Amygdala (tissue), 56 donors: ENCODE measurements around the gene RPL36A.

Source experiments
- DNase-seq, 56 donors: peaks; one replicate each; lab custom pipeline; 2025; lab: John Stamatoyannopoulos, UW

Gene RPL36A

DNA sequence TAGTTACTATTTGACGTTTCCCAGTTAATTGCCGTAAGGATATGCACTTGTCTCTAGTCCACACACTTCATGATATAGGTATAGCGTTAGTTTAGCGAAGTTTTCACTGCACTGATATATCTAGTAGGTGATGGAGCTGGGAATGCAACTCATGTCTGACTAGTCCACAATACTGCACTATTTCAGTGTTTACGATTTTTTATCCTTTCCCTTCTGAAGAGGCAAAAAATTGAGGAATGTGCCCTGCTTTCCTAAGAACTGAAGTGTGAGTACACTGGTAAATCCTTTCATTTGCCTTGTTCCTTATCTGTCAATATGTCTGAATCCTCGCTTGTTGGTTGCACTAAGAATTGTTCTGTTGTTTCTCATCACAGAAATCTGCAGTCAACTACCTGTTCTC lies 1.0 kb downstream of the RPL36A start:
- DNase-seq, result no peak

DNA sequence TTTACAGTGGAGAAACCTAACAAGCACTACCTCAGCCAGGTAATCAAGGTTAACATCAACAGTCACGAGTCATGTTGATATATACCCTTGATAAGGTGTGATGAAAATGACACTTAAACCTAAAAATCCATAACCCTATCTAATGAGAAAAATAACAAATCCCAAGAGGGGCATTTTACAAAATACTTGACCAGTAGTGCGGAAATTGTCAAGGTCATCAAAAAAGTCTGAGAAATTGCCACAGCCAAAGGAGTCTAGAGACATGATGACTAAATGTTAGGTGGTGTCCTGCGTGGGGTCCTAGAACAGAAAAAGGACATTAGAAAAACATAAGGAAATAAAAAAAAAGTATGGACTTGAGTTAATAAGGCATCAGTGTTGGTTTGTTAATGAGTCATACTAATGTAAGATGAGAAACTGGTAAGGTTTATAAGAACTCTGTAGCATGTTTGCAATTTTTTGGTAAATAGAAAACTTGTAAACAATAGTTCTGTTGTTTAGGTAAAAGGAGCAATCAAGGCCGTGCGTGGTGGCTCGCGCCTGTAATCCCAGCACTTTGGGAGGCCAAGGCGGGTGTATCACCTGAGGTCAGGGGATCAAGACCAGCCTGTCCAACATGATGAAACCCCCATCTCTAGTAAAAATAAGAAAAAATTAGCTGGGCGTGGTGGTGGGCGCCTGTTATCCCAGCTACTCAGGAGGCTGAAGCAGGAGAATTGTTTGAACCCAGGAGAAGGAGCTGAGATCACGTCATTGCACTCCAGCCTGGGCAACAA lies 2.9 kb downstream of the RPL36A start:
- DNase-seq, result no peak

DNA sequence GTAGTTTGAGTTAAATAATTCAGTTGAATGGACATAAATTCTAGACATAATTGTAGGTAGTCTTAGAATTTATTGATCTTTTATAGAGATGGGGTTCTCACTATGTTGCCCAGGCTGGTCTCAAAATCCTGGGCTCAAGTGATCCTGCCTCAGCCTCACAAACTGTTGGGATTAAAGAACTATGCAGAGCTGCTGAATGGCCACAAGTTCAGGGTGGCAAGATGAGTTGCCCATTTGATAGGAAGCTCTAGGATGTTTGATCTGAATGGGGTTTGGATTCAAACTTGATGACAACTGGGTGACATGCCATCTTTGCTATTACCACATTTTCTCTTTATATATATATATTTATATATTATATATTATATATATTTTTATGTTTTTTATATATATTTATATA lies 3.6 kb downstream of the RPL36A start:
- DNase-seq, result no peak

GRCh38 chrX:101395789-101396188 lies 5.0 kb downstream of the RPL36A start:
- DNase-seq, result no peak

DNA sequence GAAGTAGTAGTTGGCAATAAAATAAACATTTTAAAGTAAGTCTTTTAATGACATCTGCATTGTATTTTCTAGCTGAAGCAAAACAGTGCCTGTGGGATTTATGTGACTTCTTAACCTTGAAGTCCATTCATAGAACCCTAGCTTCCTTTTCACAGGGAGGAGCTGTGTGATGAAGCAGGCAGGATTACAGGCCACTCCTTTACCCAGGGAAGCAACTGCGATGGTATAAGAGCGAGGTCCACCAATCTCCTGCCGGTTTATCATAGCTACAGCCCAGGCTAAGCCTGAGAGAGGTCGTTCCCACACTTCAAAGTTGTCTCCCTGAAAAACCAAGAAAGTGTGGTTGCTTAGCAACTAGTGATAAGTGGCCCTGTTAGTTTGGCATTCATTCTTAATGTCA lies 7.0 kb downstream of the RPL36A start:
- no peak for DNase-seq

GRCh38 chrX:101398694-101399093 lies 7.9 kb downstream of the RPL36A start:
- DNase-seq, result no peak

- no peak for DNase-seq
Observed at GRCh38 chrX:101399825-101400224, 9.0 kb downstream of the RPL36A start.

DNA sequence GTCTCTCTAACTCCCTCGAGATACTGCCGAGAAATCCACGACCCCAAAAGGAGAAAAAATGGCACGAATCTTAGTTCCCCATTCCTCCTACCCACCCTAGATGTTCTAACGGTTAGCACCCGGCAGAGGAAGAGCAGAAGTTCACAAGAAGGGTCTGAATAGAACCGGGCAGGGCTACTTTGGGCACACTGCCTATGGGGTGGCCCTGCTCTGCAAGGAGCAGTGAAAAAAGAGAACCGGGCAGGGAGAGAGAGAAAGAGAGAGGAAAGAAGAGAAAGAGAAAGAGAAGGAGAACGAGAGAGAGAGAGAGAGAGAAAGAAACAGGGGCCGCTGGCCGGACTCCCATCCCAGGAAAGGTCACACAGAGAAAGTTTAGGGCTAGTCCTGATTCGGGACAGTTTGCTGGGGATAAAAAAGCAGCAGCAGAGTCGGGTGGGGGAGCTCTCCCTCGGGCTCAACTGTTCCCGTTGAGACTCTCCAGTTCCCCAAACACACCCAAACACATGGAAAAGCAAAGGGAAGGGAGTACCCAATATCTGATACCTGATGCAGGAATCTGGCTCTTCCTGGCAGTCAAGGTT lies 16.4 kb downstream of the RPL36A start:
- DNase-seq, result peak in 10 of 56 donors; percentile 3 to 29 (median 20)

- DNase-seq, result peak; percentile 31 to 97 (median 80)
Observed at GRCh38 chrX:101407748-101408531, 17.1 kb downstream of the RPL36A start, which contains the start of the genes GLA and HNRNPH2. GLA (minus strand) TSS chrX:101407925; CDS start chrX:101407903, 22 bp downstream. HNRNPH2 (plus strand) TSS chrX:101408222; CDS start chrX:101411989, 3,767 bp downstream.

- no peak for DNase-seq
Observed at GRCh38 chrX:101408532-101408841, 17.7 kb downstream of the RPL36A start.

- DNase-seq, result no peak
Observed at GRCh38 chrX:101409043-101409442, 18.2 kb downstream of the RPL36A start.

DNA sequence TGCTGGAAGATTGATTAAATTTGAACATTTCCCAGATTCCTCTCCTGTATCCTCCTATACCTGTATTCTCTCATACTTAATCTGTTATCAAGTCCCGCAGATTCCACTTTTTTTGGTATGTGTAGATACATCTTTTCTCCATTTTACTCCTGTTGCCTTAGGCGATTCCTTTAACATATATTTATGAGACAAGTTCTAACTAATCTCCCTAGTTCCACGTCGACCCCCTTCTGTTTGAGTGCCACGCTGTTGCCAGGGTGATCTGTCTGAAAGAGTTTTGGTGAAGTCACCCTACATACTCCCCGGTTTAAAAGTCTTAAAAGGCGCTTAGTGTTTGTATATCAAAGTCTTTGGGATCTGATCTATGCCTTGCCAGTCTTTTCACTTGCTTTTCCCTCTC lies 19.6 kb downstream of the RPL36A start:
- DNase-seq, result no peak

DNA sequence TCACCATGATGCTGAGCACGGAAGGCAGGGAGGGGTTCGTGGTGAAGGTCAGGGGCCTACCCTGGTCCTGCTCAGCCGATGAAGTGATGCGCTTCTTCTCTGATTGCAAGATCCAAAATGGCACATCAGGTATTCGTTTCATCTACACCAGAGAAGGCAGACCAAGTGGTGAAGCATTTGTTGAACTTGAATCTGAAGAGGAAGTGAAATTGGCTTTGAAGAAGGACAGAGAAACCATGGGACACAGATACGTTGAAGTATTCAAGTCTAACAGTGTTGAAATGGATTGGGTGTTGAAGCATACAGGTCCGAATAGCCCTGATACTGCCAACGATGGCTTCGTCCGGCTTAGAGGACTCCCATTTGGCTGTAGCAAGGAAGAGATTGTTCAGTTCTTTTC lies 21.2 kb downstream of the RPL36A start:
- no peak for DNase-seq

GRCh38 chrX:101415180-101416145 lies 24.7 kb downstream of the RPL36A start:
- peak in 21 of 56 donors; percentile 1 to 71 (median 11) for DNase-seq

DNA sequence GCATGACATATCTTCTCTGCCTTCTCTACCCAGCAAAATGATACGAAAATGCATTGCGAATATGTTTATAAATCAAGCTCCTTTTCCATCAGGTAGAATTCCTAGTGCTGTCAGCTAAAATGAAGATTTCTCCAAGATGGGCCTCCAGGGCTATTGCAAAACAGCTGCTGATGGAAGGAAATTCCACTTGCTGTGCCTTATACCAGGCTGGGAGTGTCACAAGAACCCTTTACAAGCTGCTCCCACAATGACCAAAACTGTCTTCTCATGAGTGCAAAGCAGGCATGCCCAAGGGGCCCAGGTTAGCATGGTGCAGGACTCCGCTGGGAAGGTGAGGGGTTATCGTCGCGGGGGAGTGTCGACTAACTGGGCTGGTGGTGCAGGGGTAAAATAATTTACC lies 25.9 kb downstream of the RPL36A start:
- no peak for DNase-seq

DNA sequence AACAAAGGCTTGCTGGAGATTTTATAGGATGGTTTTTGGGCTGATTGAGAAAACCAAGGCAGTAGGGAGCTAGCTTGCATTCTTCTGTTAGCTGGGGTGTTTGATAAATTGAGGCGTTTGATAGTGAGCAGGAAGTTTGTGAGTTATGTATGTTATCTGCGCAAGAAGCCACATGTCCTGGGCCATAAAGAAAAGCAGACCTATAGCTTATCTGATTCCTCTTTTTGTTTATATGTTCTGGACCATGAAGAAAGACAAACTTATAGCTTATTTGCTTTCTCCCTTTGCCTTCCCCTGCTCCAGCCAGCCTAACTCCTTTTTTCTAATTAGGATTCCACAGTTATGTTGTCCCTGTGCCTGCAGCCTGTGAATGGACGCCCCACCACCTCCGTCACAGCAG lies 26.4 kb downstream of the RPL36A start:
- peak in 2 of 56 donors; percentile 0 for DNase-seq

GRCh38 chrX:101417981-101418841 lies 27.4 kb downstream of the RPL36A start:
- DNase-seq, result peak in 49 of 56 donors; percentile 3 to 70 (median 33)

DNA sequence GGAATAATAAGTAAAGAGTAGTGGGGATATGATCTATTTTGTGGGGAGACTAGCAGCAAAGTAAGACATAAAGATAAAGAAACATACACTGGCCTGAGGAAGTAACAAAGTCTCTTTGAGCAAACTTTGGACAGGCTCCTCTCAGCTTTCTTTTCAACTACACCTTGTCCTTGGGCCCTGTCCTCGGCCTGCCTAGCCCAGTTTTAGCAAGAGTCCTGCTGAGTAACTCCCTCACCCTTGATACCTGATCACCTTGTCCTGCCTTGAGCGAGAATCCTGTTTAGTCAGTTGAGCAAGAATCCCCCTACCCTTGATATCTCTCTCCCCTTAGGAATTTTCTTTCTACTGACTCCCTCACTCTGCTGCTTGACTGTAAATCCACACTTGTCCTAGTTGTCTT lies 28.7 kb downstream of the RPL36A start:
- DNase-seq, result no peak

- DNase-seq, result no peak
Observed at GRCh38 chrX:101427954-101428353, 37.1 kb downstream of the RPL36A start.
